ENCODE results near the gene TK2. TPM values are rescaled to one million over a fixed set of nuclear protein-coding genes. Genes with fewer than 3 reads are reported as not detected.

Gene TK2
- polyA plus RNA-seq, 3 donors = 29.8 to 38.9 (median 32.4) TPM

DNA sequence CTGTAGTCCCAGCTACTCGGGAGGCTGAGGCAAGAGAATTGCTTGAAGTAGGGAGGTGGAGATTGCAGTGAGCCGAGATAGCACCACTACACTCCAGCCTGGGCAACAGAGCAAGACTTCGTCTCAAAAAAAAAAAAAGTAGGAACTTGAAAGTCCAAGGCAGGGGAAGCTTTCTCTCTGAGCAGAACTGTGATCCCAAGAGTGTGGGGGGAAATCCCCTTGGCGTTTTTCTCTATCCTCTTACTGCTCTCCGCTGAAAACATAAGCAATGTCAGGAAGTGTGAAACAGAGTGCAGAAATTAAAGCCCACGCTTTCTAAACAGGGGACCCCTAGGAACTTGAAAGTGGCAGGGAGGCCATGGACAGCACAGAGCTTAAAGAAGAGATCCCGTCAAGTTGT is 44.8 kb upstream of the TK2 start:
- no peaks in the 10 kb centered on the region for H3K27me3 ChIP-seq (ENCODE audit: control insufficient read depth in 2 of 2, insufficient read depth in 2 of 2, low read length in 2 of 2)
- H3K27ac Mint-ChIP-seq = peak overlapping the region in 3 of 7 donors; percentile 40 to 57 (median 49)
- H3K9me3 Mint-ChIP-seq = peaks cover 0 to 6% (median 2%) of the 10 kb centered on the region in 7 donors
- peak in 2 of 3 donors; percentile 50 to 74 for DNase-seq
- H3K9me3 ChIP-seq (replicated peaks in 1 of 2; ENCODE audit: control insufficient read depth in 1 of 2, insufficient read depth in 1 of 2, low read length in 2 of 2) = no peaks in the 10 kb centered on the region
- H3K36me3 Mint-ChIP-seq = no peaks in the 10 kb centered on the region
- H3K79me2 ChIP-seq (ENCODE audit: insufficient read depth, low read length) = no peaks in the 10 kb centered on the region
- H2AFZ ChIP-seq (ENCODE audit: insufficient read depth, low read depth, low read length, poor library complexity, severe bottlenecking) = no peak overlapping the region
- H3K4me2 ChIP-seq (replicated peaks; ENCODE audit: extremely low read depth, low read length, poor library complexity, severe bottlenecking) = peak overlapping the region; percentile 14
- TF ChIP-seq, protein P1, sequence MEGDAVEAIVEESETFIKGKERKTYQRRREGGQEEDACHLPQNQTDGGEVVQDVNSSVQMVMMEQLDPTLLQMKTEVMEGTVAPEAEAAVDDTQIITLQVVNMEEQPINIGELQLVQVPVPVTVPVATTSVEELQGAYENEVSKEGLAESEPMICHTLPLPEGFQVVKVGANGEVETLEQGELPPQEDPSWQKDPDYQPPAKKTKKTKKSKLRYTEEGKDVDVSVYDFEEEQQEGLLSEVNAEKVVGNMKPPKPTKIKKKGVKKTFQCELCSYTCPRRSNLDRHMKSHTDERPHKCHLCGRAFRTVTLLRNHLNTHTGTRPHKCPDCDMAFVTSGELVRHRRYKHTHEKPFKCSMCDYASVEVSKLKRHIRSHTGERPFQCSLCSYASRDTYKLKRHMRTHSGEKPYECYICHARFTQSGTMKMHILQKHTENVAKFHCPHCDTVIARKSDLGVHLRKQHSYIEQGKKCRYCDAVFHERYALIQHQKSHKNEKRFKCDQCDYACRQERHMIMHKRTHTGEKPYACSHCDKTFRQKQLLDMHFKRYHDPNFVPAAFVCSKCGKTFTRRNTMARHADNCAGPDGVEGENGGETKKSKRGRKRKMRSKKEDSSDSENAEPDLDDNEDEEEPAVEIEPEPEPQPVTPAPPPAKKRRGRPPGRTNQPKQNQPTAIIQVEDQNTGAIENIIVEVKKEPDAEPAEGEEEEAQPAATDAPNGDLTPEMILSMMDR (IDR thresholded peaks at IDR 0.05) = no peak
- peaks cover 21 to 28% of the 10 kb centered on the region in 2 donors for H3K4me1 ChIP-seq (ENCODE audit: control insufficient read depth in 1 of 2, insufficient read depth in 2 of 2, low read length in 2 of 2)
- intact Hi-C loops (cut with micrococcal nuclease) = no loop called here
- H3K27me3 Mint-ChIP-seq (ENCODE audit: low read depth in 3 of 3) = peaks cover 2 to 7% (median 3%) of the 10 kb centered on the region in 3 donors
- no peak overlapping the region for H3K4me3 ChIP-seq (replicated peaks in 1 of 3; ENCODE audit: low read depth in 2 of 3, low read length in 3 of 3)
- no peaks in the 10 kb centered on the region for H4K20me1 ChIP-seq (ENCODE audit: insufficient read depth, low read length)
- H3K27ac ChIP-seq (ENCODE audit: low read depth in 1 of 2, low read length in 2 of 2) = no peak overlapping the region
- H3K4me3 Mint-ChIP-seq = no peak overlapping the region
- peaks cover 35% of the 10 kb centered on the region for H3K4me1 Mint-ChIP-seq
- no peak overlapping the region for H3K9ac ChIP-seq (ENCODE audit: insufficient read depth, low read length, poor library complexity, severe bottlenecking)
- H3K36me3 ChIP-seq (replicated peaks in 1 of 2; ENCODE audit: control insufficient read depth in 1 of 2, insufficient read depth in 2 of 2, low read length in 2 of 2) = no peaks in the 10 kb centered on the region
- WGBS (ENCODE audit: insufficient coverage) = 50% methylated on average over 2 of the region's 7 CpGs

GRCh38 chr16:66592814-66593213 is 42.9 kb upstream of the TK2 start:
- H3K4me2 ChIP-seq (replicated peaks; ENCODE audit: extremely low read depth, low read length, poor library complexity, severe bottlenecking) = no peak overlapping the region
- no peaks in the 10 kb centered on the region for H3K9me3 ChIP-seq (replicated peaks in 1 of 2; ENCODE audit: control insufficient read depth in 1 of 2, insufficient read depth in 1 of 2, low read length in 2 of 2)
- H3K9me3 Mint-ChIP-seq = peaks cover 0 to 6% (median 2%) of the 10 kb centered on the region in 7 donors
- H3K27ac ChIP-seq (ENCODE audit: low read depth in 1 of 2, low read length in 2 of 2) = no peak overlapping the region
- no peaks in the 10 kb centered on the region for H3K27me3 ChIP-seq (ENCODE audit: control insufficient read depth in 2 of 2, insufficient read depth in 2 of 2, low read length in 2 of 2)
- H3K36me3 Mint-ChIP-seq = peaks cover 0 to 5% of the 10 kb centered on the region in 2 donors
- no peak for DNase-seq
- no peak overlapping the region for H3K9ac ChIP-seq (ENCODE audit: insufficient read depth, low read length, poor library complexity, severe bottlenecking)
- no peaks in the 10 kb centered on the region for H3K36me3 ChIP-seq (replicated peaks in 1 of 2; ENCODE audit: control insufficient read depth in 1 of 2, insufficient read depth in 2 of 2, low read length in 2 of 2)
- H2AFZ ChIP-seq (ENCODE audit: insufficient read depth, low read depth, low read length, poor library complexity, severe bottlenecking) = no peak overlapping the region
- intact Hi-C loops (cut with micrococcal nuclease) = no loop called here
- no peak overlapping the region for H3K4me3 Mint-ChIP-seq
- no peaks in the 10 kb centered on the region for H4K20me1 ChIP-seq (ENCODE audit: insufficient read depth, low read length)
- no CpG with 5 or more reads among the region's 3 CpGs for WGBS (ENCODE audit: insufficient coverage)
- no peak overlapping the region for H3K4me3 ChIP-seq (replicated peaks in 1 of 3; ENCODE audit: low read depth in 2 of 3, low read length in 3 of 3)
- TF ChIP-seq, protein P1 (IDR thresholded peaks at IDR 0.05) = no peak
- peaks cover 50% of the 10 kb centered on the region for H3K4me1 Mint-ChIP-seq
- H3K27me3 Mint-ChIP-seq (ENCODE audit: low read depth in 3 of 3) = peaks cover 0 to 7% (median 3%) of the 10 kb centered on the region in 3 donors
- no peaks in the 10 kb centered on the region for H3K79me2 ChIP-seq (ENCODE audit: insufficient read depth, low read length)
- peaks cover 40 to 48% of the 10 kb centered on the region in 2 donors for H3K4me1 ChIP-seq (ENCODE audit: control insufficient read depth in 1 of 2, insufficient read depth in 2 of 2, low read length in 2 of 2)
- H3K27ac Mint-ChIP-seq = no peak overlapping the region

Data from CD14-positive monocyte (primary cell).